IMR-90 (cell line): Measurements from ENCODE around the gene PRSS33.

Source experiments
- BHLHE40 ChIP-seq: fragments of 150-350 bp; IDR thresholded peaks from 2 replicates; pipeline ENCODE4 v1.6.1; 2016; ENCODE audit warnings: mild to moderate bottlenecking, low read depth, low read length
- CHD1 ChIP-seq: IDR thresholded peaks from 2 replicates; pipeline ENCODE4 v1.6.1; 2012; ENCODE audit warnings: low read depth, low read length, improper control_type of control experiment
- CTCF ChIP-seq: conservative IDR thresholded peaks from 2 replicates; pipeline ENCODE4 v1.5.1; 2012; ENCODE audit warnings: mild to moderate bottlenecking, low read depth, low read length, improper control_type of control experiment
- ELK1 ChIP-seq: fragments of 150-350 bp; IDR thresholded peaks from 2 replicates; pipeline ENCODE4 v1.6.1; 2016; ENCODE audit warnings: low read depth, mild to moderate bottlenecking, low read length, moderate library complexity, borderline replicate concordance
- FOS ChIP-seq: fragments of 150-350 bp; IDR thresholded peaks from 2 replicates; pipeline ENCODE4 v1.6.1; 2016; ENCODE audit warnings: low read depth, low read length
- MAFK ChIP-seq: IDR thresholded peaks from 2 replicates; pipeline ENCODE4 v1.6.1; 2012; ENCODE audit warnings: low read depth, low read length, improper control_type of control experiment
- MXI1 ChIP-seq: IDR thresholded peaks from 2 replicates; pipeline ENCODE4 v1.6.1; 2012; ENCODE audit warnings: low read depth, mild to moderate bottlenecking, low read length, moderate library complexity, borderline replicate concordance
- NFE2L2 ChIP-seq: fragments of 150-350 bp; IDR thresholded peaks from 2 replicates; pipeline ENCODE4 v1.6.1; 2016; ENCODE audit warnings: low read depth, mild to moderate bottlenecking, low read length
- POLR2A ChIP-seq: IDR thresholded peaks from 2 replicates; pipeline ENCODE4 v1.6.1; 2012; ENCODE audit warnings: mild to moderate bottlenecking, low read depth, low read length
- RAD21 ChIP-seq: IDR thresholded peaks from 2 replicates; pipeline ENCODE4 v1.6.1; 2012; ENCODE audit warnings: low read length, improper control_type of control experiment
- RCOR1 ChIP-seq: IDR thresholded peaks from 2 replicates; pipeline ENCODE4 v1.6.1; 2012; ENCODE audit warnings: mild to moderate bottlenecking, low read length, improper control_type of control experiment; ENCODE audit not compliant: insufficient replicate concordance
- RFX5 ChIP-seq: IDR thresholded peaks from 2 replicates; pipeline ENCODE4 v1.8.0; 2012; ENCODE audit warnings: low read depth, mild to moderate bottlenecking, low read length, moderate library complexity
- SMC3 ChIP-seq: fragments of 150-350 bp; IDR thresholded peaks from 2 replicates; pipeline ENCODE4 v1.6.1; 2016; ENCODE audit warnings: low read depth, mild to moderate bottlenecking, antibody characterized with exemption, low read length, moderate library complexity
- USF2 ChIP-seq: fragments of 150-350 bp; IDR thresholded peaks from 2 replicates; pipeline ENCODE4 v1.6.1; 2017; ENCODE audit warnings: mild to moderate bottlenecking, antibody characterized with exemption, low read length, low read depth

GRCh38 chr16:2738615-2739014, 48.7 kb downstream of the PRSS33 start:
- TF ChIP-seq POLR2A = no peak
- no peak for TF ChIP-seq CTCF
- no peak for TF ChIP-seq ELK1
- no peak for TF ChIP-seq RFX5
- no peak for TF ChIP-seq CHD1
- TF ChIP-seq BHLHE40 = no peak
- no peak for TF ChIP-seq SMC3
- no peak for TF ChIP-seq MAFK
- TF ChIP-seq FOS = no peak
- no peak for TF ChIP-seq NFE2L2
- TF ChIP-seq MXI1 = no peak
- TF ChIP-seq RAD21 = no peak
- TF ChIP-seq USF2 = no peak
- TF ChIP-seq RCOR1 = no peak
